GM12878 (cell line): ENCODE data around the gene SYK.

ENCODE experiments used
- ESRRA ChIP-seq: IDR thresholded peaks from 2 replicates; pipeline ENCODE4 v1.6.1; 2012; ENCODE audit warnings: mild to moderate bottlenecking, low read length, improper control_type of control experiment
- JUNB ChIP-seq: IDR thresholded peaks from 2 replicates; pipeline ENCODE4 v1.6.1; 2016; ENCODE audit warnings: antibody characterized with exemption, mild to moderate bottlenecking
- NFIC ChIP-seq: IDR thresholded peaks from 2 replicates; pipeline ENCODE4 v1.6.1; 2012; ENCODE audit warnings: low read depth, mild to moderate bottlenecking, inconsistent platforms, low read length, moderate library complexity
- PAX8 ChIP-seq: fragments of 450-650 bp; IDR thresholded peaks from 2 replicates; pipeline ENCODE4 v1.6.1; 2017; ENCODE audit warnings: mild to moderate bottlenecking, moderate library complexity
- POLR2A ChIP-seq: IDR thresholded peaks from 2 replicates; pipeline ENCODE4 v1.6.1; 2011; ENCODE audit warnings: low read depth, mild to moderate bottlenecking, low read length
- POLR2AphosphoS5 ChIP-seq: IDR thresholded peaks from 2 replicates; pipeline ENCODE4 v1.6.1; 2011; ENCODE audit warnings: mild to moderate bottlenecking, low read length, inconsistent platforms
- RCOR1 ChIP-seq: conservative IDR thresholded peaks from 2 replicates; pipeline ENCODE4 v1.6.1; 2012; ENCODE audit warnings: low read depth, low read length, improper control_type of control experiment
- TF ChIP-seq, protein P1 (sequence below), 3 experiments: IDR thresholded peaks in 2 of 3; conservative IDR thresholded peaks in 1 of 3; 2 replicates each; pipeline ENCODE4 v1.5.1; 2011; ENCODE audit warnings: low read depth in 3 of 3, low read length in 3 of 3, mild to moderate bottlenecking in 3 of 3, control low read depth in 2 of 3, moderate library complexity in 2 of 3, inconsistent platforms in 1 of 3, mixed read lengths in 1 of 3; ENCODE audit not compliant: control insufficient read depth in 2 of 3, insufficient read depth in 1 of 3; ENCODE audit errors: extremely low read depth in 1 of 3

- no peak for TF ChIP-seq JUNB
- no peak for TF ChIP-seq PAX8
- TF ChIP-seq NFIC = no peak
- TF ChIP-seq ESRRA = no peak
- no peak for TF ChIP-seq POLR2A
- no peak for TF ChIP-seq POLR2AphosphoS5
- TF ChIP-seq, protein P1, sequence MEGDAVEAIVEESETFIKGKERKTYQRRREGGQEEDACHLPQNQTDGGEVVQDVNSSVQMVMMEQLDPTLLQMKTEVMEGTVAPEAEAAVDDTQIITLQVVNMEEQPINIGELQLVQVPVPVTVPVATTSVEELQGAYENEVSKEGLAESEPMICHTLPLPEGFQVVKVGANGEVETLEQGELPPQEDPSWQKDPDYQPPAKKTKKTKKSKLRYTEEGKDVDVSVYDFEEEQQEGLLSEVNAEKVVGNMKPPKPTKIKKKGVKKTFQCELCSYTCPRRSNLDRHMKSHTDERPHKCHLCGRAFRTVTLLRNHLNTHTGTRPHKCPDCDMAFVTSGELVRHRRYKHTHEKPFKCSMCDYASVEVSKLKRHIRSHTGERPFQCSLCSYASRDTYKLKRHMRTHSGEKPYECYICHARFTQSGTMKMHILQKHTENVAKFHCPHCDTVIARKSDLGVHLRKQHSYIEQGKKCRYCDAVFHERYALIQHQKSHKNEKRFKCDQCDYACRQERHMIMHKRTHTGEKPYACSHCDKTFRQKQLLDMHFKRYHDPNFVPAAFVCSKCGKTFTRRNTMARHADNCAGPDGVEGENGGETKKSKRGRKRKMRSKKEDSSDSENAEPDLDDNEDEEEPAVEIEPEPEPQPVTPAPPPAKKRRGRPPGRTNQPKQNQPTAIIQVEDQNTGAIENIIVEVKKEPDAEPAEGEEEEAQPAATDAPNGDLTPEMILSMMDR (IDR thresholded peaks at IDR 0.05 in 2 of 3, conservative IDR thresholded peaks at IDR 0.05 in 1 of 3; ENCODE audit: control insufficient read depth in 2 of 3, extremely low read depth in 1 of 3, insufficient read depth in 1 of 3, low read depth in 3 of 3, low read length in 3 of 3) = no peak
- TF ChIP-seq RCOR1 = no peak
These were observed 41.4 kb downstream of the SYK start for GRCh38 chr9:90842996-90843395.
